Lower lobe of right lung (tissue), 2 donors: ENCODE data around the gene SDC1. TPM values are rescaled to one million over a fixed set of nuclear protein-coding genes. Genes with fewer than 3 reads are reported as not detected.

ENCODE experiments used
- ATAC-seq, 2 donors: fragments of 200-7000 bp; cut with Tn5 transposase; one replicate each; pipeline ENCODE4 v1.9.1; 2020 to 2022; ENCODE audit warnings: mild to moderate bottlenecking in 2 of 2, moderate library complexity in 2 of 2
- DNase-seq: peaks from one replicate; pipeline ENCODE4 v3.0.0-alpha.2; 2020
- H3K27ac ChIP-seq: fragments of 200-600 bp; one replicate; pipeline ENCODE4 v1.8.0; 2022
- H3K27me3 ChIP-seq: fragments of 200-600 bp; one replicate; pipeline ENCODE4 v1.8.0; 2022; ENCODE audit warnings: low read depth
- H3K36me3 ChIP-seq: fragments of 200-600 bp; one replicate; pipeline ENCODE4 v1.8.0; 2022; ENCODE audit warnings: mild to moderate bottlenecking
- H3K4me1 ChIP-seq: fragments of 200-600 bp; one replicate; pipeline ENCODE4 v1.8.0; 2022
- H3K4me3 ChIP-seq: fragments of 200-600 bp; one replicate; pipeline ENCODE4 v1.8.0; 2022; ENCODE audit warnings: mild to moderate bottlenecking
- H3K9me3 ChIP-seq: fragments of 200-600 bp; one replicate; pipeline ENCODE4 v1.8.0; 2022
- CTCF ChIP-seq: fragments of 200-600 bp; IDR thresholded peaks from one replicate; pipeline ENCODE4 v1.8.0; 2022; ENCODE audit warnings: antibody characterized with exemption, mild to moderate bottlenecking
- intact Hi-C: fragments of 100-400 bp; cut with DNase I; formaldehyde crosslinking; loops from one replicate; pipeline ENCODE4 v1.11.0; 2022
- total RNA-seq: library from RNA; stranded (reverse); fragmentation: NEBNext Ultra II Directional; extraction: Animal tissue kit (Norgen Biotek cat#: 25700); gene quantifications from one replicate; pipeline ENCODE4 v1.2.1, GENCODE V29; 2021
- donor health status: DM: no; HTN: yes; CAD: no; lungs with severe emphysema.

The SDC1 gene
- total RNA-seq, 1 donor from 2014 or later = 90.0 TPM

- ATAC-seq = peak in 1 of 2 donors; percentile 11
- TF ChIP-seq CTCF = no peak
- DNase-seq = peak; percentile 42
These were observed 11.0 kb downstream of the SDC1 start for GRCh38 chr2:20213651-20214565.

GRCh38 chr2:20212871-20213503 lies 11.9 kb downstream of the SDC1 start:
- DNase-seq (peak; percentile 85), ATAC-seq (peak; percentile 77 to 80)
- Histone ChIP-seq H3K27ac (peak overlapping the region; percentile 67), H3K4me1 (peaks cover 31% of the 10 kb centered on the region), H3K9me3 (no peaks in the 10 kb centered on the region), H3K27me3 (no peaks in the 10 kb centered on the region), H3K36me3 (no peaks in the 10 kb centered on the region), H3K4me3 (no peak overlapping the region)
- TF ChIP-seq CTCF = no peak
- intact Hi-C loops = no loop called here

More at GRCh38 chr2:20213651-20214565, 11.0 kb downstream of the SDC1 start:
- H3K27ac ChIP-seq = peak overlapping the region; percentile 67
- H3K4me3 ChIP-seq = no peak overlapping the region
- H3K4me1 ChIP-seq = peaks cover 28% of the 10 kb centered on the region
- no peaks in the 10 kb centered on the region for H3K9me3 ChIP-seq
- H3K27me3 ChIP-seq = no peaks in the 10 kb centered on the region
- intact Hi-C loops = no loop called here
- H3K36me3 ChIP-seq = no peaks in the 10 kb centered on the region

- Histone ChIP-seq H3K4me3 (no peak overlapping the region), H3K4me1 (peaks cover 36% of the 10 kb centered on the region), H3K27ac (peak overlapping the region; percentile 67), H3K36me3 (no peaks in the 10 kb centered on the region), H3K9me3 (no peaks in the 10 kb centered on the region), H3K27me3 (no peaks in the 10 kb centered on the region)
- no peak for ATAC-seq
- TF ChIP-seq CTCF = no peak
- DNase-seq = peak; percentile 46
- intact Hi-C loops = no loop called here
These were observed 12.5 kb downstream of the SDC1 start for GRCh38 chr2:20212459-20212870.

- peak overlapping the region; percentile 67 for H3K27ac ChIP-seq
- no peaks in the 10 kb centered on the region for H3K9me3 ChIP-seq
- ATAC-seq (no peak), DNase-seq (no peak)
- no peak overlapping the region for H3K4me3 ChIP-seq
- H3K27me3 ChIP-seq = no peaks in the 10 kb centered on the region
- H3K36me3 ChIP-seq = no peaks in the 10 kb centered on the region
- intact Hi-C loops = no loop called here
- TF ChIP-seq CTCF = no peak
- peaks cover 40% of the 10 kb centered on the region for H3K4me1 ChIP-seq
These were observed 13.0 kb downstream of the SDC1 start for GRCh38 chr2:20211860-20212458.

GRCh38 chr2:20211420-20211819 lies 13.5 kb downstream of the SDC1 start:
- Histone ChIP-seq H3K27me3 (no peaks in the 10 kb centered on the region), H3K9me3 (no peaks in the 10 kb centered on the region), H3K36me3 (no peaks in the 10 kb centered on the region), H3K4me3 (no peak overlapping the region), H3K4me1 (peaks cover 45% of the 10 kb centered on the region), H3K27ac (peak overlapping the region; percentile 67)
- TF ChIP-seq CTCF = no peak
- intact Hi-C loops = no loop called here
- DNase-seq = no peak
- ATAC-seq = no peak
